K562 (cell line): ENCODE results near the gene ABCA1.

Experiments used
- GABPB1 ChIP-seq: sonication (generic); formaldehyde crosslinking; IDR thresholded peaks from 2 replicates; pipeline ENCODE4 v1.8.0; 2022; ENCODE audit warnings: mild to moderate bottlenecking, missing genetic modification reagents
- STAG1 ChIP-seq: sonication (generic); formaldehyde crosslinking; IDR thresholded peaks from 2 replicates; pipeline ENCODE4 v1.5.0; 2020; ENCODE audit warnings: missing genetic modification reagents, borderline replicate concordance
- TBL1XR1 ChIP-seq, 2 experiments: IDR thresholded peaks; 2 replicates each; pipeline ENCODE4 v1.6.1; 2012; ENCODE audit warnings: improper control_type of control experiment in 2 of 2, low read length in 2 of 2, mild to moderate bottlenecking in 1 of 2
- ZNF445 ChIP-seq: fragments of 250-450 bp; sonication (Bioruptor Pico); IDR thresholded peaks from 2 replicates; pipeline ENCODE4 v1.4.0; 2020; ENCODE audit warnings: low read depth, mild to moderate bottlenecking, moderate library complexity
- TF ChIP-seq, protein P1 (sequence below): sonication (generic); formaldehyde crosslinking; IDR thresholded peaks from 2 replicates; pipeline ENCODE4 v1.8.0; 2023; ENCODE audit warnings: mild to moderate bottlenecking, missing genetic modification reagents
- TF ChIP-seq, protein P2 (sequence below), 3 experiments: IDR thresholded peaks in 2 of 3; conservative IDR thresholded peaks in 1 of 3; 2 replicates each; pipeline ENCODE4 v1.5.1; 2011 to 2012; ENCODE audit warnings: low read length in 3 of 3, mild to moderate bottlenecking in 3 of 3, control low read depth in 2 of 3, improper control_type of control experiment in 1 of 3, inconsistent platforms in 1 of 3, low read depth in 1 of 3, mixed read lengths in 1 of 3, moderate library complexity in 1 of 3; ENCODE audit not compliant: insufficient read depth in 2 of 3
- TF ChIP-seq, protein P3 (sequence below), 2 experiments: fragments of 450-650 bp; formaldehyde crosslinking in 1 of 2; IDR thresholded peaks; 2 replicates each; pipeline versions ENCODE4 v1.4.0 to v1.6.1; 2014 to 2020; ENCODE audit warnings: mild to moderate bottlenecking in 2 of 2, borderline replicate concordance in 1 of 2, low read depth in 1 of 2
- TF ChIP-seq, protein P4 (sequence below): sonication (generic); formaldehyde crosslinking; IDR thresholded peaks from 2 replicates; pipeline ENCODE4 v1.9.0; 2022; ENCODE audit warnings: mild to moderate bottlenecking, missing genetic modification reagents
- TF ChIP-seq, protein P5 (sequence below): sonication (generic); formaldehyde crosslinking; IDR thresholded peaks from 2 replicates; pipeline ENCODE4 v1.8.1; 2022; ENCODE audit warnings: missing genetic modification reagents

DNA sequence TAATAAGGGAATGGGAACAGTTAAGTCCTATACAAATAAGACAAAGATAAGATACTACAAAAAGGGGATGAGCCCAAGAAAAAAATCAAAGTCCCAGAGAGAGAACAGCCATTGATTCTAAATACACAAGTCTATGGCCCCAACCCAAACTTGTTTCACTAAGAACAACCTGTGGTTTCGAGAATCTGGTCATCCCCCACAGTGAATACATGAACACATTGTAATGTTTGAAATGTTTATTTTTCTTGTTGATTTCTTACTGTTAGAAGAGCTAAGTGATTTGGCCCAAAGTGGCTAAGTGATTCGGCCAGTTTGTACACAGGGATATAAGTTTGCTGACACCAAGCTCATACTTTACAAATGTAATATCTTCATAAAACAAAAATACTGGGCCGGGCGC is 3.3 kb upstream of the ABCA1 start:
- TF ChIP-seq GABPB1 = no peak
- no peak for TF ChIP-seq ZNF445 (CRISPR knock-in tag)
- no peak for TF ChIP-seq STAG1 (CRISPR knock-in tag)
- TF ChIP-seq, protein P1, sequence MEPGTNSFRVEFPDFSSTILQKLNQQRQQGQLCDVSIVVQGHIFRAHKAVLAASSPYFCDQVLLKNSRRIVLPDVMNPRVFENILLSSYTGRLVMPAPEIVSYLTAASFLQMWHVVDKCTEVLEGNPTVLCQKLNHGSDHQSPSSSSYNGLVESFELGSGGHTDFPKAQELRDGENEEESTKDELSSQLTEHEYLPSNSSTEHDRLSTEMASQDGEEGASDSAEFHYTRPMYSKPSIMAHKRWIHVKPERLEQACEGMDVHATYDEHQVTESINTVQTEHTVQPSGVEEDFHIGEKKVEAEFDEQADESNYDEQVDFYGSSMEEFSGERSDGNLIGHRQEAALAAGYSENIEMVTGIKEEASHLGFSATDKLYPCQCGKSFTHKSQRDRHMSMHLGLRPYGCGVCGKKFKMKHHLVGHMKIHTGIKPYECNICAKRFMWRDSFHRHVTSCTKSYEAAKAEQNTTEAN (CRISPR knock-in tag) = no peak
- TF ChIP-seq, protein P2, sequence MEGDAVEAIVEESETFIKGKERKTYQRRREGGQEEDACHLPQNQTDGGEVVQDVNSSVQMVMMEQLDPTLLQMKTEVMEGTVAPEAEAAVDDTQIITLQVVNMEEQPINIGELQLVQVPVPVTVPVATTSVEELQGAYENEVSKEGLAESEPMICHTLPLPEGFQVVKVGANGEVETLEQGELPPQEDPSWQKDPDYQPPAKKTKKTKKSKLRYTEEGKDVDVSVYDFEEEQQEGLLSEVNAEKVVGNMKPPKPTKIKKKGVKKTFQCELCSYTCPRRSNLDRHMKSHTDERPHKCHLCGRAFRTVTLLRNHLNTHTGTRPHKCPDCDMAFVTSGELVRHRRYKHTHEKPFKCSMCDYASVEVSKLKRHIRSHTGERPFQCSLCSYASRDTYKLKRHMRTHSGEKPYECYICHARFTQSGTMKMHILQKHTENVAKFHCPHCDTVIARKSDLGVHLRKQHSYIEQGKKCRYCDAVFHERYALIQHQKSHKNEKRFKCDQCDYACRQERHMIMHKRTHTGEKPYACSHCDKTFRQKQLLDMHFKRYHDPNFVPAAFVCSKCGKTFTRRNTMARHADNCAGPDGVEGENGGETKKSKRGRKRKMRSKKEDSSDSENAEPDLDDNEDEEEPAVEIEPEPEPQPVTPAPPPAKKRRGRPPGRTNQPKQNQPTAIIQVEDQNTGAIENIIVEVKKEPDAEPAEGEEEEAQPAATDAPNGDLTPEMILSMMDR (IDR thresholded peaks at IDR 0.05 in 2 of 3, conservative IDR thresholded peaks at IDR 0.05 in 1 of 3; ENCODE audit: insufficient read depth in 2 of 3, low read depth in 1 of 3, low read length in 3 of 3) = no peak
- TF ChIP-seq, protein P3, sequence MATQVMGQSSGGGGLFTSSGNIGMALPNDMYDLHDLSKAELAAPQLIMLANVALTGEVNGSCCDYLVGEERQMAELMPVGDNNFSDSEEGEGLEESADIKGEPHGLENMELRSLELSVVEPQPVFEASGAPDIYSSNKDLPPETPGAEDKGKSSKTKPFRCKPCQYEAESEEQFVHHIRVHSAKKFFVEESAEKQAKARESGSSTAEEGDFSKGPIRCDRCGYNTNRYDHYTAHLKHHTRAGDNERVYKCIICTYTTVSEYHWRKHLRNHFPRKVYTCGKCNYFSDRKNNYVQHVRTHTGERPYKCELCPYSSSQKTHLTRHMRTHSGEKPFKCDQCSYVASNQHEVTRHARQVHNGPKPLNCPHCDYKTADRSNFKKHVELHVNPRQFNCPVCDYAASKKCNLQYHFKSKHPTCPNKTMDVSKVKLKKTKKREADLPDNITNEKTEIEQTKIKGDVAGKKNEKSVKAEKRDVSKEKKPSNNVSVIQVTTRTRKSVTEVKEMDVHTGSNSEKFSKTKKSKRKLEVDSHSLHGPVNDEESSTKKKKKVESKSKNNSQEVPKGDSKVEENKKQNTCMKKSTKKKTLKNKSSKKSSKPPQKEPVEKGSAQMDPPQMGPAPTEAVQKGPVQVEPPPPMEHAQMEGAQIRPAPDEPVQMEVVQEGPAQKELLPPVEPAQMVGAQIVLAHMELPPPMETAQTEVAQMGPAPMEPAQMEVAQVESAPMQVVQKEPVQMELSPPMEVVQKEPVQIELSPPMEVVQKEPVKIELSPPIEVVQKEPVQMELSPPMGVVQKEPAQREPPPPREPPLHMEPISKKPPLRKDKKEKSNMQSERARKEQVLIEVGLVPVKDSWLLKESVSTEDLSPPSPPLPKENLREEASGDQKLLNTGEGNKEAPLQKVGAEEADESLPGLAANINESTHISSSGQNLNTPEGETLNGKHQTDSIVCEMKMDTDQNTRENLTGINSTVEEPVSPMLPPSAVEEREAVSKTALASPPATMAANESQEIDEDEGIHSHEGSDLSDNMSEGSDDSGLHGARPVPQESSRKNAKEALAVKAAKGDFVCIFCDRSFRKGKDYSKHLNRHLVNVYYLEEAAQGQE (IDR thresholded peaks at IDR 0.05; ENCODE audit: borderline replicate concordance) = no peak
- TF ChIP-seq, protein P3 (CRISPR knock-in tag; IDR thresholded peaks at IDR 0.05; ENCODE audit: low read depth) = no peak
- no peak for TF ChIP-seq TBL1XR1 (IDR thresholded peaks at IDR 0.05; ENCODE audit: low read length in 2 of 2)
- TF ChIP-seq, protein P4, sequence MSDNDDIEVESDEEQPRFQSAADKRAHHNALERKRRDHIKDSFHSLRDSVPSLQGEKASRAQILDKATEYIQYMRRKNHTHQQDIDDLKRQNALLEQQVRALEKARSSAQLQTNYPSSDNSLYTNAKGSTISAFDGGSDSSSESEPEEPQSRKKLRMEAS = no peak
- TF ChIP-seq, protein P5, sequence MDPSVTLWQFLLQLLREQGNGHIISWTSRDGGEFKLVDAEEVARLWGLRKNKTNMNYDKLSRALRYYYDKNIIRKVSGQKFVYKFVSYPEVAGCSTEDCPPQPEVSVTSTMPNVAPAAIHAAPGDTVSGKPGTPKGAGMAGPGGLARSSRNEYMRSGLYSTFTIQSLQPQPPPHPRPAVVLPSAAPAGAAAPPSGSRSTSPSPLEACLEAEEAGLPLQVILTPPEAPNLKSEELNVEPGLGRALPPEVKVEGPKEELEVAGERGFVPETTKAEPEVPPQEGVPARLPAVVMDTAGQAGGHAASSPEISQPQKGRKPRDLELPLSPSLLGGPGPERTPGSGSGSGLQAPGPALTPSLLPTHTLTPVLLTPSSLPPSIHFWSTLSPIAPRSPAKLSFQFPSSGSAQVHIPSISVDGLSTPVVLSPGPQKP (CRISPR knock-in tag) = no peak
